GM19467 (cell line): ENCODE results near the gene IRF2.

Source experiments
- ATAC-seq: cut with Tn5 transposase; IDR thresholded peaks from one replicate; pipeline ENCODE4 v1.9.1; 2021; ENCODE audit warnings: mild to moderate bottlenecking, moderate library complexity; ENCODE audit not compliant: unreplicated experiment

Gene IRF2

DNA sequence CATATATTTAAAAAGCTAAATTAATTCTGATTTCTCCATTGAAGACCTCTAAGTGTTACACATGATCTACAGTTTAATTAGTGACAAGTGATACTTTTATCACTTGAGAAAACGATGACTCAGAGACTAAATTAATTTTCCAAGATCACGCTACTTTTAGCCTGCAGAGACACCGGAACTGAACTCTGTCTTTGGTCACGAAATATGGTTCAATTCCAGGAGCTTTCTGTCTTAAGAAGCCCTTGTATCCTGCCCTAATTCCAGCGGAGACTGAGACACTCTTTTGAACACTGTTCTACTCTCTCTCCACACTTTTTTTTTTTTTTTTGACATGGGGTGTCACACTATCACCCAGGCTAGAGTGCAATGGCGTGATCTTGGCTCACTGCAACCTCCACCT is 63.6 kb downstream of the IRF2 start:
- no peak for ATAC-seq

DNA sequence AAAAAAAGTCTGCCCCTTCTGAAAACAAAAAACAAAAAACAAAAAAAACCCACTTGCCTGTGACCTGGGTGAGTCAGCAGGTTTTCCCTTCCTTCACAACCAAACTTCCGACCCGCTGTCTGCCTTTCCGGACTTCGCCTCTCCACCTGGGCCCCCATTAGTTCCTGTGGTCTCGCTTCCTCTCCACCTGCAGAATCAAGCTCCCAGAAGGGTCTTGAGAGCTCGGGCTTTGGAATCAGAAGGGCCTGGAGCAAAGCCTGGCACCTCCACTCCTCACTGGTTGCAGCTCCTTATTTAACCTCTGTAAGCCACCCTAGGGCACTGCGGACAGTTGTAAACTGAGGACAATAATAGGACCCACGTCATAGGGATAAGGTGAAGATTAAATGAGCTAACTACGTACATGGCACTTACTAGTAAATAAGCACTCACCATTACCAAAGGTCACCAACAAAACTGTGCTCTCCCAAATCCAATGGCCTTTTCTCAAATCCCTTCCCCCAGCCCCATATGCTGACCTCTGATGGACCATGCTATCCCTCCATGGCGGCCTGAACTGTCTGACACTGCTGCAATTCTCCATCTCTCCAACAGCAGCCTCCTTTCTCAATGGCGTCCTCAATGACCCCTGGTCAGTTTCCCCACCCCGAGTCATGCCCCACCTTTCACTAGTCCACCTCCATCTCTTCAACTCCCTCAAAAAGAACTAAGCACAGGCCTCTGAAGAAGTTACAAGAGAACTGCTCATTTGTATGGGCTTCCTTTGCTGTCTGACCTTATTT is 64.2 kb downstream of the IRF2 start:
- no peak for ATAC-seq

DNA sequence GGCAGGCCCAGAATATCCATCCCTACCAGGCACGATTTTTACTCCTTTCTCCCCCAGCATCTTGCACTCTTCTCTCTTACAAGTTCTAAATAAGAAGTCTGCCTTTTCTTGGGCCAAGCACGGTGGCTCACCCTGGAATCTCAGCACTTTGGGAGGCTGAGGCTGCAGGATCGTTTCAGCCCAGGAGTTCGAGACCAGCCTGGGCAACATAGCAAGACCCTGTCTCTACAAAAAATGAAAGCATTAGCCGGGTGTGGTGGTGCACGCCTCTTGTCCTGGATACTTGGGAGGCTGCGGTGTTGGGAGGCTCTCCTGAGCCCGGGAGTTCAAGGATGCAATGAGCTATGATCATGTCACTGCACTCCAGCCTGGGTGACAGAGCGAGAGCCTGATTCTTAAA is 64.8 kb downstream of the IRF2 start:
- no peak for ATAC-seq

DNA sequence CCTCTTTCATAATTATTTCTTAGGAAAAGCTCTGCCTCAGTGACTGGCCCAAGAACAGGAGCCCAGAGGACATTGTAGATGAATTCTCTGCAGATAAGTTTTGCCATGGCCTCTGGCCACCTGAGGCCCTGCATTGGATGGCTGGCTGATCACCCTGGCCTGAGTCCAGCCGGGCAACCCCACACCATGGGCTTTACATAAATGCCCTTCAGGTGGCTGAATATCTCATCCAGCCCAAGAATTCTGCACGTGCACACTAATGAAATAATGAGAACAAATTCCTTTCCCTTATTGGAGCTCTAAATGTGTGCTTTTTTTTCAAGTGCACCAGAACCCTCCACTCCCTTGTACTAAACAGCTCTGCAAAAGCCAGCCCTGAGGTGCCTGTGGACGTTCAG is 65.7 kb downstream of the IRF2 start:
- ATAC-seq = no peak

DNA sequence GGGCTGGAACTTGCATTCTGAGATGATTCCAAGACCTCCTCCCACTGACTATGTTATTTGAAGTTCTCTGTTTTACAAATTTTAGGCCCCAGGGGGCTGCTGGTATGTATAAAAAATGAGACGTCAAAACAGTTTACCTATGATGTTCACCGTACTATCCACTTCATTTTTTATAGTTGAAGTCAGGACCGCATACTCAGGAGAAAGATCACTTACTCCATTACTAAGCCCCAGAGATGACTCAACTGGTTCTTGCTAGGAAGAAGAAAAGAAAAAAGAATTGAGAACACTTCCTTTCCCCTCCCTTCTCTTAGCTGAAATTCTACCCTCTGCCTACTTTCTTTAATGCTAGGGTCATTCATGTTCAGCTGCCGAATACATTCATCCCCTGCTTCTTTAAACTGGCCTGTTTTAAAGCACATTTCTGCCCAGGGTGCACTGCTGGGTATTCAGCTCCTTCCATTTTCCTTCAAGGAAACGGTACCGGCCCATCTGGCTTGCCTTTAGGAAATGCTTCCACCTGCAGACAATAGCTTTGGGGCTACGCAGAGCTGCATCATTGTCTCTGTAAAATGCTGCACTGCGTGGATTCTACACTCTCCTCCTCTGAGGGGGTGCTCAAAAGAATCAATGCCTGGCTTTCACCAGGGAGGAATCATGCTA is 66.2 kb downstream of the IRF2 start:
- no peak for ATAC-seq

DNA sequence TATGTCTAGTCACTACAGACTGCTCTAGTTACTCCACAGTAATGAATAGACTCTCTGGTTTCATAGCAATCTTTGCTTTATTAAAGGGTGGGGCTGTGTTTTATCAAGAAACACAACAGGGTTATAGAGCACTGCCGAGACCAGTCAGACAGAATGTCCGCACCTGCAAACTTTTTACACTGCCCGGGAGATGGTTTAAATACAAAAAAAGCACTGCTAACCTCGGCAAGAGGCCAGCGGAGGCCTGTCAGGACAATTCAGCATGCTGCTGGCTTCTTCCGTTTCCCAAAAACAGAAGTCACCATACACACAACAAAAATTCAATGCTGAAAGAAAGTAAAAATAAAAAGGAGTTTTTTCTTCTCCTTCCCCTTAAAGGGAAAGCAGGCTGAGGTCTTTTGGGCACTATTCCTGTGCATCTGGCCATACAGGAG is 67.4 kb downstream of the IRF2 start:
- ATAC-seq = no peak

DNA sequence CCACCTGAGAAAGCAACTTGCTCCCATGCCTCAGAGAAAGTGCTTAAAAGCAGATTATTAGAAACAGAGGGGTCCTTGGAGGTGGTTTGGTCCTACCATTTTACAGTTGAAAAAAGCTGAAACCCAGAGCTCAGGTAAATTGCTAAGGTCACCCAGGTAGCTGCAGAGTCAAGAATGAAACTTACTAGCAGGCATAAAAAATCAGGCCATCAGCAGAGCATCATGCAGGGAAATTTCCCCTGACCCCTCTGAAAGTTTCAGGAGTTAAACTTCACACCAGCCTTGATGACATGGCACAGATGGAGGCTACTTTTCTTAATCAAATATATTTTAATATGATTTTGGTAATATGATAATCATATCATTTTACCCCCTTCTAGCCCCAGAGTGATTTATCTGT is 70.3 kb downstream of the IRF2 start:
- no peak for ATAC-seq

DNA sequence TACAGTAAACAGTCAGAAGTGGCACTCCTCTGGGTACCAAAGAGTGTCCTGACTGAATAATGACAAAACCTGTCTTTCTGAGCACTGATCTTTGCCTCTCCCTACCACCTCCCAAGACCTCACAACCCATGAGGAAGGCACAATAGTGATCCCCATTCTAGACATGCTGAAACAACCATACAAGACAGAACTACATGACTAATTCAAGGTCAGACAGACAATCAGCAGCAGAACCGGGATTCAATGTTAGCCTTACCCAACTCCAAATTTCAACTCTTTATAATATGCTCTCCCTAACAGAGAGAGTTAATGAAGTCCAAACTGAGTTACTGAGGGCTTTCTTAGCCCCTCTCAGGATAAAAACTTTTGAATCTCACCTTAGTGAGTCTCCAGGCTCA is 71.0 kb downstream of the IRF2 start:
- ATAC-seq = no peak

DNA sequence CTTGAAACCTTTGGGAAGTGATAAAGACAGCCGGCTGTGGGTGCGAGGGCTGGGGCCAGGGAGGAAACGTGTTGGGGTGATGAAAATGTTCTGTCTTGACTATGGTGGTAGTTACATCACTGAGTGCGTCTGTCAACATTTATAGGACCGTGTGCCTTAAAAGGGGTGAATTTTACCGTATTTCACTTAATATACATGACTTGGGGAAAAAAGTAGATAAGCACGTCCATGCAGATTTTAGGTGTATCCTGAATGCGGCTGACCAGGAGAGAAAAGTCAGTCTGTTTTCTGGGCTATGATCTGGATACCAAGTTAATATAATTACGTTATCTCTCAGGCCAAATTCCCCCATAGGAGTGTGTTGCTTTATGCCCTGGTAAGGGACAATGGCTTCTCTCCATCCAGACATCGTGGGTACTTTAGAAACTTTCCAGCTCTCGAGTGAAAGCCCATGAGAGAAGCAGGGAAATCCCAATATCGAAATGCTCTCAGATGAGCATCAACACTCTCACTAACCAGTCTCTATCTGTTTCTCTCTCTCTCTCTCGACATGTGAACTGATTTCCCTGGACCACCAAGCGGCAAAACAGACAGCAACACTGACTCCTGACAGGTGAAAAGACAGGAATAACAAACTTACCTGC is 71.5 kb downstream of the IRF2 start:
- ATAC-seq = no peak

DNA sequence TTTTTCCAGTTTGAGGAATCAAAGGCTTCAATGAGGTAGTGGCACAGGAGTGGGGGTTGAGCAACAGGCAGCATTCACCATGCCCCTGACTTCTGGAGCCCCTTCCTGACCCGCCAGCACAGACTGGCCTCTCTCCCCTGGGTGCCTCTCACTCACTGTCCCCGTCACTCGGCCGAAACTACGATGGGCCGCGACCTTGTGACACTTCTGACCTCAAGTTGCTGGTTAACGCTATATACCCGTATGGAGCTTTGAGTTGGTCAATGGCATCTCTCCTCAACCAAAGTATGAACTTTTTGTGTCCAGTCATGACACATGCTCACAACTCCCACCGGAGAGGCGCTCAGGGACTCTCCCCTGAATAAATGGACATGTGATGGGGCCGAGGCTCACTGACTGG is 72.1 kb downstream of the IRF2 start:
- ATAC-seq = no peak

DNA sequence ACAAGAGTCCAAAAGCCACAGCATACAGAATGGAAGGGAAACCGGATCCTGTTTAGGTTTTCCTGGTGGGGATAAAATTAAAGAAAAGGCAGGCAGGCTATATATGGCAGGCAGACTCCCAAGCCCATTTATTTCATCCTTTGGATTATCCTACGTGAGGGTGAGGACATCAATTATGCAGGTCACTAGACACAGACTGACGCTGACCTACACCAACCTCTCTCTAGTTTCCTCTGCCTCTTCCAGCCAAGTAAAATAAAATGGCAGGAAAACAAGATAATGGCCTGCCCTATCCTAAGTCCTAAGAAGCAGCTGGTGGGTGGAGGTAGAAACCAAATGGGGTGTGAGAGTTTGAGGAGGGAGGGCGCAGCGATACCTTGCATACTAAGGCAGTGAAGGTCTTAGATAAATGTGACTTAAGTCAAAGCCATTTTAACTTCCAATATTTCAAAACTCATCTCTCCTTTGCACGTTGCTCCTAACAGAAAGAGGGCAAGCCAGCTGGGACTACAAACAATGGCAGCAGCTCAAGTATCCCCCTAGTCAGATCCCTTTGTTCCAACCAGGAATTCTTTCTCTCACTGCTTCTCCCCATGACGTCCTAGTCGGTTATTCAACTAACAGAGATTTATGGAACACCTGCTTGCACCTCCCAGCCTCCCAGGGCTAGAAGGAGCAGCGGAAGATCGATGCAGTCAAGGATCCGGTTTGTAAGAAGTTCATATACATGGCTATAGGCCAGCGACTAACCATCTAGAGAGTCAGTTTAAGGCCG is 72.8 kb downstream of the IRF2 start:
- ATAC-seq = no peak

DNA sequence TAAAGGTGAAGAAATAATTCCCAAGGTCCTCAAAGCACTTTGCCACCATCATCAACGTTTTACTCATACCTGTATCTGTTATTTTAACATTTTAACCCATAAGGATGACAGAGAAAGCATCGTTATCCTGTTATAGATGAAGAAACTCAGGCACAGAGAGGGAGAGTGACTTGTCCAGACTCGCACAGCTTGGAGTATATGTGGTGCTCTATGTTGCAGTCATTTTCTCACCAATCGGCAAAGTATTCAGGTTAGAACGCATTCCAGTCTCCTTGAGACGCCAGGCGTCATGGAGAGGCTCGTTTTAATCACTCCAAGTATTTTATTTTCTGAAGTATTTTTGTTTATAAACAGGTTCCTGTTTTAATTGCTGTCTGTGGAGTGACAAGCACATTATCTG is 73.5 kb downstream of the IRF2 start:
- ATAC-seq = no peak

DNA sequence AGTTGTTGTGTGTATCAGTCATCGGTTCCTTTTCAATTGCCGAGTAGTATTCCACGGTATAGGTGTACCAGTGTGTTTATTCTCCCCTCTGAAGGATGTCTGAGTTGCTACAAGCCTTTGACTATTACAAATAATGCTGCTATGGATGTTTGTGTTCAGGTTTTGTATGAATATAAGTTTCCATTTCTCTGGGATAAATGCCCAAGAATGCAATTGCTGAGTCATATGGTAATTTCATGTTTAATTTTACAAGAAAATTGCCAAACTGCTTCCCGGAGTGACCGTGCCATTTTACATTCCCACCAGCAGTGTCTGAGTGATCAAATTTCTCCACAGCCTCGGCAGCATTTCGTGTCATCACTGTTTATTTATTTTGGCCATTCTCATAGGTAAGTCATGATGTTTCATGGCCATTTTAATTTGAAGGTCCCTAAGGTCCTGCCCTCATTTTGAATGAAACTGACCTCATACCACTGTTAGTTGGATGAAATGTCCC is 73.9 kb downstream of the IRF2 start:
- no peak for ATAC-seq

DNA sequence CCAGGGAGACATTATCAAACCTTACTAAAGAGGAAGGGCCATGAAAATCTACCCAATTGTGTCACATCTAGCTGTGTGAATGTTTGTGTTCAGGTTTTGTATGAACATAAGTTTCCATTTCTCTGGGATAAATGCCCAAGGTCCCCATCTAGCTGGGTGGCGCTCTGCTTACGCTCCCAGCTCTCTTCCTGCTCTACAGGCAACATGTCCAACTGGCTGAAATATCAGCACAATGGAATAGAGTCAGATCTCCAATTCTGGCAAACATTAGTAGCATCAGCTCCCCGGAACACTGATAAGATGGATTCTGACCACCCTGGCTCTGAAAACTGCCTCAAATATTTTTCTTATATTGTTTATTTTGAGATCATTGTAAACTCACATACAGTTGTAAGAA is 74.8 kb downstream of the IRF2 start:
- no peak for ATAC-seq

DNA sequence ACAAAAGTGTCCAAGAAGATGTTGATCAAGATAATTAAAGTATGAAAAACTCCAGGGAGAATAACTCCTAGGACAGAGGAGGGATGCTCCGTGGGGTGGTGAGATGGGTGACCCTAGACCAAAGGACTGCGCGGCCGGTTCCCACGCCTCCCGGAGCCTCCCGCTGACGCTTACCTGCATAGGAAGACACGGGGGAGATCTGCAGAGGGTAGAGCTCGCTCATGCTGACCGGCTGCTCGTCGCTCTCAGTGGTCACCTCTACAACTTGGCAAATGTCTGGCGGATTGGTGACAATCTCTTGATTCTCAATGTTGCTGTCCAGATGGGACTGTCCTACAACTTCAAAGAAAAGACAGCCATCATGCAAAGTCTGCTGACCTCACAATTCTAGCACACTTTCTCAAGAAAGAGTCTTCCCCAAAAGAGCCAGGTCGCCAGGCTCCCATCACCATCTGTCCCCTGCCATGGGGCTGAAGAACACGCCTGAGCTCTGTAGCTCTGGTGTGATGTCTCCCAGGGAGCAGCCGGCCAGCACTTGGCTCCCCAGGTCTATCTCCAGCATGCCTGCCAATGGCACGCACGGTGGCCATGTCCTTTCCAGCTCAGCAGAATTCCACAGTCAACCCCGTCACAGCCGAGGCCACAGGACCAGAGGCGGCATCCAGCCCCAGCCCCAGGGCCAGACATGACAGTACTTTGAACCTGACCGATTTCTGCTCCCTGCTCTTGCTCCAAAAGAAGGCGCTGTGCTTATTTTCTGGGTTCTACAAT is 75.4 kb downstream of the IRF2 start:
- ATAC-seq = no peak

DNA sequence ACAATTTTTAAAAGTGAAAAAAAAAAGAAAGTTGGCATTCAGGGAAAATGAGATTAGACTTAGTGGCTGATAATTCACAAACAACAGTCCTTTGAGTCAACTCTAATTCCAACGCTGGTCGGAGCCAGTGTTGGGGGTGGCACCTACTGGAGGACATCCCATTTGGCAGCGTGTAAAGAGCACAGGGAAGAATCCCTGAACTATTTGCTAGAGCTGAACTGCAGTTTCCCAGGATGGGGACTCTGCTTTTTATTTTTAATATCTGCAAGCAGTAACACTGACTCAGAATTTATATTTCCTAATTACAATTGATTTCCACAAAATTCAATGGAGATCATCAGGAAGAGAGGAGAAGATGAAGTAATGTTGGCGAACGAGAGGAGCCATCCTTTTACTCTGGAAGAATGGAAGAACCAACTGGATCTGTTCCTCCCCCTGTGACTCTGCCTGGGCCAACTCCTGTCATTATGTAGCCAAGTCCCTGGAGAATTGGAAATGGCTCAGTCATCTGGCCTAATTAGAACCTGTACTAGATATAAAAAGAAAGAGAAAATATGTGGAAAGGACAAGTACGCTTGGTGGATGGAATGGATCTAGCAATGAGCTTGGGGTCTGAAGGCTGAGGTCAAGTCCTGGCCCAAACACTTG is 76.7 kb downstream of the IRF2 start:
- ATAC-seq = no peak

DNA sequence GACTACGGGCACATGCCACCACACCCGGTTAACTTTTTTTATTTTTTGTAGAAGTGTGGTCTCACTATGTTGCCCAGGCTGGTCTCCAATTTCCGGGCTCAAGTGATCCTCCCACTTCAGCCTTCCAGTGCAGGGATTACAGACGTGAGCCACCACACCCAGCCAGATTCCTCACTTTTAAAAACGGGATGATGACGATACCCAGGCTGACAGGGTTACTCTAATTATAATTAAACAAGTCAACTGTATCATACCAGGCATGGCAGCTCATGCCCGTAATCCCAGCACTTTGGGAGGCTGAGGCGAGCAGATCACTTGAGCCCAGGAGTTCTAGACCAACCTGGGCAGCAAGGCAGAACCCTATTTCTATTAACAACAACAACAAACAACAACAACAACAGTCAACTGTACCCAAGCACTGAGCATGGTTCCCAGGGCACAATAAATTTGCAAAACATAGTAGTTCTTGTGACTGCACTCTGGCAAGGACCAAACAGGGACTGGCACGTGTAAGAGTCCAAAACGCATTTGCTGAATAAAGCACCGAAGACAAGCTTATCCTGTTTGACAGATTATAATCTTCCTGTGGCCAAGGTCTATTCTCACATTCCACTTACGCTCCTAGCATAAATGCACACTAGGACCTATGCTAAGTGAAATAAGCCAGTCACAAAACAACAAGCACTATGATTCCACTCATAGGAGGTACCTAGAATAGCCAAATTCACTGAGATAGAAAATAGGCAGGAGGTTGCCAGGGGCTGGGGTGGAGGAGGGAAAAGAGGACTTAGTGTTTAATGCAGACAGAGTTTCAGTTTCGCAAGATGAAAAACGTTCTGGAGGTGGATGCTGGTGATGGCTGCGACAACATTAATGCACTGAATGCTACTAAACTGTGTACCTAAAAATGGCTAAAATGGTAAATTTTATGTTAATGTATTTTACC is 77.5 kb downstream of the IRF2 start:
- no peak for ATAC-seq

DNA sequence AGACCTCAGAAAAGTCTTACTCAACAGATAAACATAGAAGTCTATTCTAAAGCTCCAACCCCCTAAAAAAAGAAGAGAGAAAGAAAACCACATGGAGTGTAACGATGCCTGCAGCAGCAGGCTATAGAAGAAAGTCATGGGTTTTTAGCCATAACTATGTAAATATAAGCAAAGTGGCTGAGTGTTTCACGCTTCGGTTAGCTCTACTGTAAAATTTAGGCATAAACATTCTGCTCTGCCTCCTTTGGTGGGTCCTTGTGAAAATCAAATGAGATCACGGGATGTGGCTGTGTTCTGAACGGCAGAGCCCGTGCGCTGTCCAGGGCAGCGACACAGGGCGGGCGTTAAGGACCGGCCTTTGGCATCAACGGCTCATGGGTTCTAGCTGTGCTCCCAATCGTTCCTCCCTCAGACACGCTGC is 78.4 kb downstream of the IRF2 start:
- peak; percentile 85 for ATAC-seq

DNA sequence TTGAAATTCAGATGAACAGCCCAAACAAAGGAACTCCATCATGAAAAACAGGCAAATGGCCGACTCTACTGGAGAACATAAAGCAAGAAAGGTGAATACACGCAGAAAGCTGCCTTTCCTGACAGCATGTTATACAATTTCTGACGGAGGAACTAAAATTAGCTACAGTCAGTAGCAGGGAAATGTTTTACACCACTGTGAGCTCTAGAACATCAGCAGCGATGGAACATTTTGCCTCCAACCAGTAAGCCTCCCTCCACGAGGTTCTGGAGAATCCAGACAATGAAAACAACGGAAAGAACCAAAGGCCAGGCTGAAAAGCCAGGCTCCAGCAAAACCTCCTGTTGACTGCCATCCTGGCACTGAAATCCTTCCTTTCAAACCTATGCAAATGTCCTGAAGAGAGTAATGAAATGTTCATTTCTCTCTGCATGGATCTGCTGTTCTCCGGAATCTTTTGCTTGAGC is 78.9 kb downstream of the IRF2 start:
- no peak for ATAC-seq
